Osteocyte (in vitro differentiated cells): Measurements from ENCODE around the gene TSHZ2. TPM values are rescaled to one million over a fixed set of nuclear protein-coding genes. Genes with fewer than 3 reads are reported as not detected.

Experiments used
- DNase-seq: peaks from one replicate; pipeline ENCODE4 v3.0.0; 2021; ENCODE audit warnings: mixed read lengths; ENCODE audit not compliant: unreplicated experiment; ENCODE audit errors: extremely low spot score
- H3K27ac Mint-ChIP-seq: one replicate; pipeline ENCODE4 v1.8.0; 2021; ENCODE audit warnings: mild to moderate bottlenecking, mixed read lengths; ENCODE audit not compliant: unreplicated experiment
- H3K27me3 Mint-ChIP-seq: one replicate; pipeline ENCODE4 v1.8.0; 2021; ENCODE audit warnings: mixed read lengths; ENCODE audit not compliant: unreplicated experiment
- H3K36me3 Mint-ChIP-seq: one replicate; pipeline ENCODE4 v1.8.0; 2021; ENCODE audit warnings: mixed read lengths; ENCODE audit not compliant: unreplicated experiment
- H3K4me1 Mint-ChIP-seq: one replicate; pipeline ENCODE4 v1.8.0; 2021; ENCODE audit warnings: mixed read lengths; ENCODE audit not compliant: unreplicated experiment
- H3K4me3 Mint-ChIP-seq: one replicate; pipeline ENCODE4 v1.8.0; 2021; ENCODE audit warnings: mild to moderate bottlenecking, moderate library complexity, mixed read lengths; ENCODE audit not compliant: unreplicated experiment
- H3K9me3 Mint-ChIP-seq: one replicate; pipeline ENCODE4 v1.8.0; 2021; ENCODE audit warnings: mixed read lengths; ENCODE audit not compliant: unreplicated experiment
- CTCF ChIP-seq: fragments of 200-600 bp; sonication (generic); IDR thresholded peaks from 2 replicates; pipeline ENCODE4 v1.5.0; 2021; ENCODE audit warnings: antibody characterized with exemption, mild to moderate bottlenecking, moderate library complexity
- total RNA-seq: library from RNA; stranded (reverse); gene quantifications from 2 replicates; pipeline ENCODE4 v1.2.1, GENCODE V29; 2021

Gene TSHZ2
- total RNA-seq, 1 donor from 2014 or later: not detected

- Mint-ChIP-seq H3K4me1 (peaks cover 7% of the 10 kb centered on the region), H3K4me3 (no peak overlapping the region), H3K27ac (no peak overlapping the region), H3K36me3 (no peaks in the 10 kb centered on the region), H3K27me3 (no peaks in the 10 kb centered on the region), H3K9me3 (no peaks in the 10 kb centered on the region)
- no peak for TF ChIP-seq CTCF
- DNase-seq: no peak
Observed at GRCh38 chr20:53335555-53335954, 363.4 kb downstream of the TSHZ2 start.

DNA sequence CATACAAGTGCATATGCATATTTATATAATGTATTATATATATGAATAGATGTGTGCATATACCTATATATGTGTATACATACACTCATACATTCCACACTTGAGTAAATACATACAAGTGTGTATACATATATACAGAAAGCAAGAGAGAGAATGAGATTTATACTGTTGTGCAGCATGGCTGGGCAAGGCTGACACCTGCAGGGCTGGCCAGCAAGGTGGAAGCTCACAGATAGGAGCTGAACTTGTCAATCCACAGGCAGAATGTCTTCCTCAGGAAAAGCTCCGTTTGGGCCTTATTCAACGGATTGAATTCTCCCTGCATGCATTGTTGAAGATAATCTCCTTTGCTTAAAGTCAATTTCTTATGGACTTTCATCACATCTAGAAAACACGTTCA is 364.7 kb downstream of the TSHZ2 start:
- H3K27ac Mint-ChIP-seq: no peak overlapping the region
- no peak overlapping the region for H3K4me3 Mint-ChIP-seq
- DNase-seq: no peak
- H3K9me3 Mint-ChIP-seq: no peaks in the 10 kb centered on the region
- no peaks in the 10 kb centered on the region for H3K4me1 Mint-ChIP-seq
- H3K36me3 Mint-ChIP-seq: no peaks in the 10 kb centered on the region
- TF ChIP-seq CTCF: no peak
- H3K27me3 Mint-ChIP-seq: no peaks in the 10 kb centered on the region

- H3K27ac Mint-ChIP-seq: no peak overlapping the region
- H3K9me3 Mint-ChIP-seq: no peaks in the 10 kb centered on the region
- no peaks in the 10 kb centered on the region for H3K4me1 Mint-ChIP-seq
- DNase-seq: no peak
- H3K27me3 Mint-ChIP-seq: no peaks in the 10 kb centered on the region
- H3K4me3 Mint-ChIP-seq: no peak overlapping the region
- TF ChIP-seq CTCF: no peak
- H3K36me3 Mint-ChIP-seq: no peaks in the 10 kb centered on the region
Observed at GRCh38 chr20:53337390-53338101, 365.4 kb downstream of the TSHZ2 start.

DNA sequence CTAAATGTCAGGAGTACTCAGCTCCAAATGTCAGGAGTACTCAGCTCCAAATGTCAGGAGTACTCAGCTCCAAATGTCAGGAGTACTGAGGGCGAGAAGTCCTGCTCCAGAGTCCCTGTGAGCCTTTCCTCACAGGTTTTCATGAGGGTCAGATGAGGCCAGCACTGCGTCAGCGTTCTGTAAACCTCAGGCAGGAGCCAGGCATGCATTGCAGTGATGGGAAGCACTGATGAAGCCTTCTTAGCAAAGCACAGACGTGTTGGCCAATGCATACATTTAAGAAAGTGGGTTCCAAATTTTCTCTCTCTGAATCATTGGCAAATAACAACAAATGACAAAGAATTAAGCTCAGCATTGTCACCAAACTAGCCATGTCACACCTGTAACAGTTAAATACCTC is 366.6 kb downstream of the TSHZ2 start:
- H3K4me3 Mint-ChIP-seq: no peak overlapping the region
- H3K9me3 Mint-ChIP-seq: no peaks in the 10 kb centered on the region
- H3K36me3 Mint-ChIP-seq: no peaks in the 10 kb centered on the region
- H3K27me3 Mint-ChIP-seq: no peaks in the 10 kb centered on the region
- no peaks in the 10 kb centered on the region for H3K4me1 Mint-ChIP-seq
- DNase-seq: no peak
- H3K27ac Mint-ChIP-seq: no peak overlapping the region
- TF ChIP-seq CTCF: no peak

DNA sequence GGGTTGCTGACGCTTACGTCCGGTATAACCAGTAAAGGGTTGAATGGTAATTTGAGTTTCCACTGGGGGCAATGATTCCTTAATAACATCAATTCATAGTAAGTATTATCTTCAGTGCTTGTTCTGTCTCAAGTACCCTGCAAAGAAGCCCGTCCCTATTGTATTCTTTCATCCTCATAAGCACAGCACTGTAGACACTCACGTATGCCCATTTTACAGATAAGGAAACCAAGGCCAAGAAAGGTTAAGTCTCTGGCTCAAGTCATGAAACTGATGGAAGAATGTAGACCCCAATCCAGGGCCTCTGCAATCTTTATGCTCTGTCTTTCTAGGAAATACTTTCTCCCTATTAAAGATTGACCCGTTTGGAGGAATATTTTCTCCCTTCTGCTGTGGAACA is 370.3 kb downstream of the TSHZ2 start:
- Mint-ChIP-seq H3K27ac (no peak overlapping the region), H3K9me3 (peaks cover 4% of the 10 kb centered on the region)
- TF ChIP-seq CTCF: no peak

More for the DNA sequence above, 370.3 kb downstream of the TSHZ2 start:
- Mint-ChIP-seq H3K36me3 (no peaks in the 10 kb centered on the region), H3K4me3 (no peak overlapping the region), H3K4me1 (no peaks in the 10 kb centered on the region), H3K27me3 (no peaks in the 10 kb centered on the region)
- no peak for DNase-seq
